MM.1S (cell line): ENCODE measurements around the gene MYO1H.

Experiments
- DNase-seq: peaks from one replicate; pipeline ENCODE4 v3.0.0-alpha.2; 2015
- H2AFZ ChIP-seq: fragments of 300-600 bp; sonication (generic); 2 replicates; pipeline ENCODE4 v1.6.0; 2016; ENCODE audit warnings: antibody characterized with exemption, low read length
- H3F3A ChIP-seq: fragments of 300-600 bp; sonication (generic); 2 replicates; pipeline ENCODE4 v1.6.1; 2016; ENCODE audit warnings: mild to moderate bottlenecking, antibody characterized with exemption, low read length, moderate library complexity, mixed read lengths; ENCODE audit not compliant: insufficient read depth
- H3K27ac ChIP-seq: fragments of 300-600 bp; sonication (generic); 2 replicates; pipeline ENCODE4 v1.5.1; 2016; ENCODE audit warnings: mild to moderate bottlenecking, low read length
- H3K27me3 ChIP-seq: fragments of 300-600 bp; sonication (generic); replicated peaks from 2 replicates; pipeline ENCODE4 v1.6.0; 2016; ENCODE audit warnings: low read length; ENCODE audit not compliant: insufficient read depth
- H3K36me3 ChIP-seq: fragments of 300-600 bp; sonication (generic); replicated peaks from 2 replicates; pipeline ENCODE4 v1.6.1; 2016; ENCODE audit warnings: mild to moderate bottlenecking, low read length, mixed read lengths; ENCODE audit not compliant: insufficient read depth
- H3K4me1 ChIP-seq: fragments of 300-600 bp; sonication (generic); 2 replicates; pipeline ENCODE4 v1.6.1; 2016; ENCODE audit warnings: low read length, mixed read lengths
- H3K4me2 ChIP-seq: fragments of 300-600 bp; sonication (generic); 2 replicates; pipeline ENCODE4 v1.6.0; 2016; ENCODE audit warnings: low read depth, low read length
- H3K4me3 ChIP-seq: fragments of 300-600 bp; sonication (generic); 2 replicates; pipeline ENCODE4 v1.5.1; 2016; ENCODE audit warnings: low read length, mixed read lengths
- H3K79me2 ChIP-seq: fragments of 300-600 bp; sonication (generic); 2 replicates; pipeline ENCODE4 v1.6.1; 2016; ENCODE audit warnings: mixed run types, low read length, mixed read lengths
- H3K9ac ChIP-seq: fragments of 300-600 bp; sonication (generic); 2 replicates; pipeline ENCODE4 v1.6.1; 2016; ENCODE audit warnings: low read length, mixed read lengths
- H3K9me2 ChIP-seq: fragments of 300-600 bp; sonication (generic); replicated peaks from 2 replicates; pipeline ENCODE4 v1.6.1; 2016; ENCODE audit warnings: mild to moderate bottlenecking, low read length, mixed read lengths; ENCODE audit not compliant: insufficient read depth
- H3K9me3 ChIP-seq: fragments of 300-600 bp; sonication (generic); replicated peaks from 2 replicates; pipeline ENCODE4 v1.6.1; 2016; ENCODE audit warnings: mild to moderate bottlenecking, low read length, mixed read lengths; ENCODE audit not compliant: insufficient read depth
- H4K20me1 ChIP-seq: fragments of 300-600 bp; sonication (generic); 2 replicates; pipeline ENCODE4 v1.6.1; 2016; ENCODE audit warnings: mild to moderate bottlenecking, low read length, moderate library complexity, mixed read lengths; ENCODE audit not compliant: insufficient read depth
- EZH2 ChIP-seq: fragments of 300-600 bp; sonication (generic); optimal IDR thresholded peaks from 2 replicates; pipeline ENCODE3; 2017; ENCODE audit warnings: low read depth, mild to moderate bottlenecking, antibody characterized with exemption, low read length, mixed read lengths
- EZH2phosphoT487 ChIP-seq: fragments of 300-600 bp; sonication (generic); IDR thresholded peaks from 2 replicates; pipeline ENCODE4 v1.6.1; 2018; ENCODE audit warnings: antibody characterized with exemption, low read length
- TF ChIP-seq, protein P1 (sequence below): fragments of 300-600 bp; sonication (generic); IDR thresholded peaks from 2 replicates; pipeline ENCODE4 v1.5.1; 2016; ENCODE audit warnings: antibody characterized with exemption, low read length, mixed read lengths

MYO1H gene

DNA sequence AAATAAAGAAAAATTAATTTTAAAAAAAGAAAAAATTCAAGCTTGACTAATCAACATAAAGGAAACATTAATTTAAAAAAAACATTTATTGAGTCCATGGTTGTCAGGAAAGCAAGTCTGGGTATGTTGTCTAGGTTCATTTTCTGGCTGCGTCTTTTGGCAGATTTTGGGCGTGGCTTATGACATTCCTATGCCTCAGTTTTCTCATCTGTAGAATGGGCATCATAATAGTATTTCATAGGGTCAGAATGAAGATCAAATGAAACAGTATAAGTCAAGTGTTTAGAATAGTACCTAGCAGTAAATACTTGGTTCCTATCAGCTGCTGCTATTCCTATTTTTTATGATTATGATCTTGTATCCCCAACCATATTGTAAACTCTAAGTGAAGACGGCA is 40.5 kb downstream of the MYO1H start:
- no peaks in the 10 kb centered on the region for H3K9me2 ChIP-seq
- H3K27me3 ChIP-seq, result no peaks in the 10 kb centered on the region
- no peaks in the 10 kb centered on the region for H4K20me1 ChIP-seq
- H3K36me3 ChIP-seq, result no peaks in the 10 kb centered on the region
- no peaks in the 10 kb centered on the region for H3K9me3 ChIP-seq
- H3K27ac ChIP-seq, result no peak overlapping the region
- no peak overlapping the region for H3K4me2 ChIP-seq
- no peaks in the 10 kb centered on the region for H3K79me2 ChIP-seq
- no peak for TF ChIP-seq EZH2phosphoT487
- TF ChIP-seq, protein P1, sequence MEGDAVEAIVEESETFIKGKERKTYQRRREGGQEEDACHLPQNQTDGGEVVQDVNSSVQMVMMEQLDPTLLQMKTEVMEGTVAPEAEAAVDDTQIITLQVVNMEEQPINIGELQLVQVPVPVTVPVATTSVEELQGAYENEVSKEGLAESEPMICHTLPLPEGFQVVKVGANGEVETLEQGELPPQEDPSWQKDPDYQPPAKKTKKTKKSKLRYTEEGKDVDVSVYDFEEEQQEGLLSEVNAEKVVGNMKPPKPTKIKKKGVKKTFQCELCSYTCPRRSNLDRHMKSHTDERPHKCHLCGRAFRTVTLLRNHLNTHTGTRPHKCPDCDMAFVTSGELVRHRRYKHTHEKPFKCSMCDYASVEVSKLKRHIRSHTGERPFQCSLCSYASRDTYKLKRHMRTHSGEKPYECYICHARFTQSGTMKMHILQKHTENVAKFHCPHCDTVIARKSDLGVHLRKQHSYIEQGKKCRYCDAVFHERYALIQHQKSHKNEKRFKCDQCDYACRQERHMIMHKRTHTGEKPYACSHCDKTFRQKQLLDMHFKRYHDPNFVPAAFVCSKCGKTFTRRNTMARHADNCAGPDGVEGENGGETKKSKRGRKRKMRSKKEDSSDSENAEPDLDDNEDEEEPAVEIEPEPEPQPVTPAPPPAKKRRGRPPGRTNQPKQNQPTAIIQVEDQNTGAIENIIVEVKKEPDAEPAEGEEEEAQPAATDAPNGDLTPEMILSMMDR, result no peak
- no peak for TF ChIP-seq EZH2
- H3F3A ChIP-seq, result 0 out of 2 replicates have a peak, but pooled peaks cover 3% of the 10 kb centered on the region
- H2AFZ ChIP-seq, result no peak overlapping the region
- no peak for DNase-seq
- H3K9ac ChIP-seq, result no peak overlapping the region
- no peak overlapping the region for H3K4me3 ChIP-seq
- H3K4me1 ChIP-seq, result peaks cover 13% of the 10 kb centered on the region

DNA sequence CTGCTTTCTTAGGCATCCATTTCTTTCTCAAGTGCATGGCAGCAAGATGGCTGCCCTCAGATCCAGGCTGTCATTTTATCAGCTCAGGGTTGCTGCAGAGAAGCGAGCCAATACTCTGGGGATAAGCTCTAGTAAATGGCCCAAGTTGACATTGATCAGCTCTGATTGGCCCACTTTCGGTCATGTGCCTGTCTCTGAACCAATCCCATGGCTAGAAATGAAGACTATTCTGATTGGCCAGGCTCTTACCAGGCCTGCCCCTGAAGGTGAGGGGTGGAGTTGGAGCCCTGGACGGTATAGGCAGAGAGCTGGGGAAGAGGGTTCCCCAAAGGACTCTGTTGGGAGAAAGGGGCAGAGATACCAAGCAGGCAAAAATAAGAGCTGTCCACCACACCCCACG is 41.4 kb downstream of the MYO1H start:
- Histone ChIP-seq H3K79me2 (no peaks in the 10 kb centered on the region), H3K4me3 (no peak overlapping the region), H3F3A (0 out of 2 replicates have a peak, but pooled peaks cover 3% of the 10 kb centered on the region), H3K27ac (no peak overlapping the region), H3K27me3 (no peaks in the 10 kb centered on the region), H2AFZ (peak overlapping the region; percentile 41; the same call in 1 of the 2 replicates), H3K4me1 (peaks cover 13% of the 10 kb centered on the region), H3K36me3 (no peaks in the 10 kb centered on the region), H3K9me2 (no peaks in the 10 kb centered on the region), H3K9ac (no peak overlapping the region), H3K4me2 (no peak overlapping the region), H3K9me3 (no peaks in the 10 kb centered on the region), H4K20me1 (no peaks in the 10 kb centered on the region)
- peak; percentile 32 for DNase-seq
- TF ChIP-seq EZH2, result no peak
- no peak for TF ChIP-seq EZH2phosphoT487
- TF ChIP-seq, protein P1, result no peak

DNA sequence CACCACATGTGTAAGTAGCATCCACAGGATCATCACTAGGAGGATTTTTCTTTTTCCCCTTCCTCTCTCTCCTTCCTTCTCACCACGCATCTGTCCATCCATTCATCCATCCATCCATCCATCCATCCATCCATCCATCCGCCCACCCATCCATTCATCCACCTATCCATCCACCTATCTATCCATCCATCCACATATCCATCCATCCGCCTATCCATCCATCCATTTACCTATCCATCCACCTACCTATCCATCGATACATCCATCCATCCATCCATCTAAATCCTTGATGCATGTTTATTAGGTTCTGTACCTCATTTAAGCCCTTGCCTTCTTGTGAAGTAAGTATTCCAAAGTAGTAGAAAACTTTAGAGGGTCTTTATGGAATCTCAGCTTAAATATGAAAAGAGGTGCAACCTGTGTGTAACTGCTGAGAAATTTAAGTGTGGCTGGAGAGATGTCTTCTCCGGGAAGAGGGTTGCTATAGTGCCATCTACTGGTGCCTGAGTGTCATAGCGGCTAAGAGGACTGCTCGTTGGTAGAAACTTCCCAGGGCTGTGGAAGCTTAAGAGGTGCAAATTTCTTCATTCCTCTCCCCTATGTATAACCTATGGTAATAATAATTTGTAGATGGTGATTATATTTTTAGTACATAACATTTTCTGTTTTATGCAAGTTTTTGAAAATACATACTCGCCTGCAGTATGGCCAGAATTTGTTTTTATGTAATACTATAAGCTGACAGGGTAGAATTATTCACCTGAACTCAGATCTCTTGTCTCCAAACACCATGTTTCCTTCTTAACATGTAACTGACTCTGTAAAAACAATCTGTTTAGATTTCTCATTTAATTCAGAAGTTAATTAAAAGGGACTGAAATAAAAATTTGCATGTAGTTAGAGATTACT is 46.0 kb downstream of the MYO1H start:
- TF ChIP-seq, protein P1, result peak; percentile 91
- TF ChIP-seq EZH2phosphoT487, result no peak
- no peaks in the 10 kb centered on the region for H3F3A ChIP-seq
- H3K9me2 ChIP-seq, result no peaks in the 10 kb centered on the region
- H4K20me1 ChIP-seq, result no peaks in the 10 kb centered on the region
- no peak overlapping the region for H2AFZ ChIP-seq
- no peaks in the 10 kb centered on the region for H3K9me3 ChIP-seq
- H3K4me3 ChIP-seq, result no peak overlapping the region
- peak; percentile 58 for DNase-seq
- no peak overlapping the region for H3K27ac ChIP-seq
- no peaks in the 10 kb centered on the region for H3K79me2 ChIP-seq
- H3K36me3 ChIP-seq, result no peaks in the 10 kb centered on the region
- no peaks in the 10 kb centered on the region for H3K27me3 ChIP-seq
- no peak overlapping the region for H3K9ac ChIP-seq
- H3K4me2 ChIP-seq, result no peak overlapping the region
- H3K4me1 ChIP-seq, result no peaks in the 10 kb centered on the region
